GM12864 (cell line): ENCODE results near the gene NACAD.

Experiments used
- DNase-seq: peaks from one replicate; pipeline ENCODE4 v3.0.0-alpha.2; 2011; ENCODE audit warnings: low read depth
- H3K4me3 ChIP-seq: 2 replicates; pipeline ENCODE4 v1.5.1; 2011; ENCODE audit warnings: mild to moderate bottlenecking, low read depth, low read length, control low read depth
- TF ChIP-seq, protein P1 (sequence below): IDR thresholded peaks from 2 replicates; pipeline ENCODE4 v1.5.1; 2011; ENCODE audit warnings: low read depth, mild to moderate bottlenecking, moderate library complexity, low read length, control low read depth, inconsistent platforms; ENCODE audit errors: missing control alignments

The NACAD gene

DNA sequence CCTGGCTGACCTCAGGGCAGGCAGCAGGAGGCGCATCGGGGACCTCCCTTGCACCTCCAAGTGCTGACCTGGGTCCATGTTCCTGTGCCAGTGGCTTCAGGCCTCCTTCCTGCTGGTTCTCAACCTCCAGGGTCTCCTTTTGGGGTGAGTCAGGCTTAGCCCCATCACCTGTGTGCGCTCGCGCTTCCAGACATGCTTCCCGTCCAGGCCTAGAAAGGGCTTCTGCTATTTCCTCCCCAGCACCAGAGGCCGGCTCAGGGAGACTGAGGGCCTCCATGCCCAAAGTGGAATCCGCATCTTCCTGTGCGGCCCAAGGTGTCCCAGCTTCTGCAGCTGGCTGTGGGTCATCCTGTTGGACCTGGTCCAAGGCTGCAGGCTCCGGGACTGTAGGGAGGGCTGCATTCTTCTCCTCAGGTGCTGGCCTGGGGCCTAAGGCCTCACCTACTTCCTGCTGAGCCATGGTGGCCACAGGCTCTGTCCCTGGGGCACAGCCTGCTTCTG is 5.9 kb downstream of the NACAD start:
- H3K4me3 ChIP-seq = no peak overlapping the region
- no peak for DNase-seq
- TF ChIP-seq, protein P1, sequence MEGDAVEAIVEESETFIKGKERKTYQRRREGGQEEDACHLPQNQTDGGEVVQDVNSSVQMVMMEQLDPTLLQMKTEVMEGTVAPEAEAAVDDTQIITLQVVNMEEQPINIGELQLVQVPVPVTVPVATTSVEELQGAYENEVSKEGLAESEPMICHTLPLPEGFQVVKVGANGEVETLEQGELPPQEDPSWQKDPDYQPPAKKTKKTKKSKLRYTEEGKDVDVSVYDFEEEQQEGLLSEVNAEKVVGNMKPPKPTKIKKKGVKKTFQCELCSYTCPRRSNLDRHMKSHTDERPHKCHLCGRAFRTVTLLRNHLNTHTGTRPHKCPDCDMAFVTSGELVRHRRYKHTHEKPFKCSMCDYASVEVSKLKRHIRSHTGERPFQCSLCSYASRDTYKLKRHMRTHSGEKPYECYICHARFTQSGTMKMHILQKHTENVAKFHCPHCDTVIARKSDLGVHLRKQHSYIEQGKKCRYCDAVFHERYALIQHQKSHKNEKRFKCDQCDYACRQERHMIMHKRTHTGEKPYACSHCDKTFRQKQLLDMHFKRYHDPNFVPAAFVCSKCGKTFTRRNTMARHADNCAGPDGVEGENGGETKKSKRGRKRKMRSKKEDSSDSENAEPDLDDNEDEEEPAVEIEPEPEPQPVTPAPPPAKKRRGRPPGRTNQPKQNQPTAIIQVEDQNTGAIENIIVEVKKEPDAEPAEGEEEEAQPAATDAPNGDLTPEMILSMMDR = no peak

DNA sequence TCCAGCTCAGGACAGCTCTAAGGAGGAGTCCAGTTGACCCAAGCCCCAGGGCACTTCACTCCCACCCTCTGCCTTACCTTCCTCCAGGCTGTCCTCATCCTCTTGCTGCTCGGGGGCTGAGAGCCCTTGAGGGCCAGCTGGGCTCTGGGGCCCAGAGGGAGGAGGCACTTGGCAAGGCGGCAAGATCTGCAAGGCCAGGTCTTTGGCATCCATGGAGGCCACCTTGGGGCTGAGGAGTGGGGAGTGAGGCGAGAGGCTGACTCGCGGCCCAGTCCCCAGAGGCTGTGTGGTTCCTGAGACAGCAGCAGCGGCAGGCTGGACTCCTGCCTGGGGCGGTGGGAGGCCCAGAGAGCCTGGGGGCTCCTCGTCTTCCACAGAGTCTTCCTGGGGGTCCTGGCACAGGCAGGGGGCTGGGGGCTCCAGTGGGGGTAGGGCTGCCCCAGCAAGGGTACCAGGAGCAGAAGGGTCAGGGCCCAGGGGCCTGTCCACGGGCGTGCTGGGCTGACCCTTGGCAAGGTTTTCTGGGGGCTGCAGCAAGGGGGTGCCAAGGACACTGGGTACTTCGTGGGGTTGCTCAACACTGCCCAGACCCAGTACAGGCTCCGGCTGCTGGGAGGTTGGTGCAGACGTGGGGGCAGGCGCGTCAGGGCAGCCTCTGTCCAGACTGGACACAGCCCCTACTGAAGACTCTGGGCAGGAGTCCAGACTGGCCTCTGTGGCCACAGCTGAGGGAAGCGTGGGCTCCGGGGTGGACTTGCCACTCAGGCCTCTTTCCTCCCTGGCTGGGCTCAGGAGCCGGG is 6.5 kb downstream of the NACAD start:
- no peak overlapping the region for H3K4me3 ChIP-seq
- DNase-seq = no peak
- TF ChIP-seq, protein P1 = no peak

DNA sequence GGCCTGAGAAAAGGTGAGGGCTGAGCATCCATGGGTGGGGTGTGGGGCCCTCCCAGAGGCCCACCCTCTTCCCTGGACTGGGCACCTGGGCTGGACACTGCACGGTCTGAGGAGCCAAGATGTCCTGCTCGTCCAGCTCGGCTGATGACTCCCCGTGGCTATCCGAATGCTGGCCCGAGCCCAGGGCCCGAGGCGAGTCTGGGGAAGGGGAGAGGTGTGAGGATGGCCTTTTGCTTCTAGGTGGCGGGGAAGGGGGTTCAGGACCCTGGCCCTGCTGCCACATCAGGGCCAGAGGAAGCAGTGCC is 7.1 kb downstream of the NACAD start:
- TF ChIP-seq, protein P1 = no peak
- no peak overlapping the region for H3K4me3 ChIP-seq
- no peak for DNase-seq

DNA sequence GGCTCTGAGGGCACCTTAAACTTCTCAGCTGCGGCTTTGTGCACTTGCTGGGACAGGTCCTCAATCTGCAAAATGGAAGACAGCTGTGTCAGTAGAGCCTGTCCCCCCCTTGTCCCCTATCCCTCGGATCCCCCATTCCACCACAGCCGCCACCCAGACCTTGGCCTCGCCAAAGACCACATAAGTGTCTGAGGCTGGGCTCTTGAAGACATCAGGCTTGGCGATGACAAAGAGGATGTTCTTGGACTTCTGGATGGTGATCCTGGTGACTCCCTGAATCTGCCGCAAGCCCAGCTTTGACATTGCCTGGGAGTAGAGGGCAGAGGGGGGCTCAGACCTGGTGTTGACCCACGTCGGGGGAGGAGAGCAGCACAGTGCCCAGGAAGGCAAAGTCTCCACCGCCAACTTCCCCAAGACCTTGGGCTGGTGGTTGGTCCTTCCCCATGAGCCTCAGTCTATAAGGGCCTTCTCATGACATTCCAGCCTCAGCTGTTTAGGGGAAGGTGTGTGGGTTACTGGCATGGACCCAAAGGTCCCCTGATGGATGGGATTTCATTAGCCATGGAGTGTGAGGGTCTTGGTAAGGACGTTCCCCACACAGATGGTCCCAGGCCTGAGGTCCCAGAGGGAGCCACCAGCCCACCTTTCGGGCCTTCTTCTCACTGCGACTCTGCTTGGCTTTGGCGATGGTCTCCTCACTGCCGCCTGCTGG is 7.7 kb downstream of the NACAD start:
- no peak overlapping the region for H3K4me3 ChIP-seq
- DNase-seq = no peak
- TF ChIP-seq, protein P1 = peak; percentile 11

DNA sequence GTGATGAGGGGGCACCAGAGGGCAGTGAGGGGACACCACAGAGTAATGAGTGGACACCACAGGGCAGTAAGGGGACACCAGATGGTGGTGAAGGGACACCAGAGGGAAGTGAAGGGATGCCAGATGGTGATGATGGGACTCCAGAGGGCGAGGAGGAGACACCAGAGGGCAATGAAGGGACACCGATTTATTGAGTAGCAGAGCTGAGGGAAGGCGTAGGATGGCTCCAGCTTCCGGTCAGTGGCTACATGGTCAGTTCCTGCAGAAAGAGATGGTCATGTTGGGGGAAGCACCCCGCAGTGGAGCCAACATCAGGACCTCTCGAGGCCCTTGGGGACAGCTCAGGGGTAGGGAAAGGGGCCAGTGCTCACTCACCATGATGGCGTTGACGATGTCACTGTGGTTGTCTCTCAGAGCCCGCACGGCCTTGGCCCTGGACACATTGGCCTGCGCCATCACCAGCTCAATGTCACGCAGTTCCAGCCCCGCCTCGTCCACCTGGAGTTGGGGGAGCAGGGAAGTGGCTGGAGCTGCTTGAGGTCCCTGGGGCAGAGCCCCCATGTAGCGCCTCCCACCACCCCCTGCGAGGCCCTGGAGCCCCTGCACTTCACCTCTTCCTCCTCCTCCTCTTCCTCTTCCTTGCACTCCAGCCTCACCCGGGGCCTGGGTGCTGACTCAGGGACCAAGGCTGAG is 8.4 kb downstream of the NACAD start:
- TF ChIP-seq, protein P1 = no peak
- DNase-seq = no peak
- no peak overlapping the region for H3K4me3 ChIP-seq

DNA sequence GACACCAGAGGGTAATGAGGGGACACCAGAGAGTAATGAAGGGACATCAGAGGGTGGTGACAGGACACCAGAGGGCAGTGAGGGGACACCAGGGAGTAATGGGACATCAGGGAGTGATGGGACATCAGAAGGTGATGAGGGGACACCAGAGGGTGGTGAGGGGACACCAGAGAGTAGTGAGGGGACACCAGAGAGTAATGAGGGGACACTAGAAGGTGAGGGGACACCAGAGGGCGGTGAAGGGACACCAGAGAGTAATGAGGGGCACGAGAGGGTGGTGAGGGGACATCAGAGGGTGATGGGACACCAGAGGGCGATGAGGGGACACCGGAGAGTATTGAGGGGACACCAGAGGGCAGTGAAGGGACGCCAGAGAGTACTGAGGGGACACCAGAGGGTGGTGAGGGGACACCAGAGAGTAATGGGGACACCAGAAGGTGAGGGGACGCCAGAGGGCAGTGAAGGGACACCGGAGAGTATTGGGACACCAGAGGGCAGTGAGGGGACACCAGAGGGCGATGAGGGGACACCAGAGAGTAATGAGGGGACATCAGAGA is 10.6 kb downstream of the NACAD start:
- no peak for DNase-seq
- TF ChIP-seq, protein P1 = no peak
- no peak overlapping the region for H3K4me3 ChIP-seq
